ENCODE measurements around the gene NHERF1. TPM values are rescaled to one million over a fixed set of nuclear protein-coding genes. Genes with fewer than 3 reads are reported as not detected.
A peak's percentile ranks its signal among the peaks of the same experiment; 100 is the strongest.

The NHERF1 gene
- total RNA-seq, 6 experiments from 2014 or later = 15.7 to 18.9 (median 17.5) TPM

GRCh38 chr17:74759243-74759801, 10.9 kb downstream of the NHERF1 start:
- Mint-ChIP-seq H3K36me3 (ENCODE audit: low read depth) (no peaks in the 10 kb centered on the region), H3K27me3 (ENCODE audit: insufficient read depth) (no peaks in the 10 kb centered on the region), H3K4me1 (ENCODE audit: low read depth) (peaks cover 18% of the 10 kb centered on the region), H3K4me3 (no peak overlapping the region), H3K27ac (no peak overlapping the region; the same call in 1 of the 2 replicates), H3K9me3 (no peaks in the 10 kb centered on the region)
- DNase-seq = no peak
- TF ChIP-seq, protein P1, sequence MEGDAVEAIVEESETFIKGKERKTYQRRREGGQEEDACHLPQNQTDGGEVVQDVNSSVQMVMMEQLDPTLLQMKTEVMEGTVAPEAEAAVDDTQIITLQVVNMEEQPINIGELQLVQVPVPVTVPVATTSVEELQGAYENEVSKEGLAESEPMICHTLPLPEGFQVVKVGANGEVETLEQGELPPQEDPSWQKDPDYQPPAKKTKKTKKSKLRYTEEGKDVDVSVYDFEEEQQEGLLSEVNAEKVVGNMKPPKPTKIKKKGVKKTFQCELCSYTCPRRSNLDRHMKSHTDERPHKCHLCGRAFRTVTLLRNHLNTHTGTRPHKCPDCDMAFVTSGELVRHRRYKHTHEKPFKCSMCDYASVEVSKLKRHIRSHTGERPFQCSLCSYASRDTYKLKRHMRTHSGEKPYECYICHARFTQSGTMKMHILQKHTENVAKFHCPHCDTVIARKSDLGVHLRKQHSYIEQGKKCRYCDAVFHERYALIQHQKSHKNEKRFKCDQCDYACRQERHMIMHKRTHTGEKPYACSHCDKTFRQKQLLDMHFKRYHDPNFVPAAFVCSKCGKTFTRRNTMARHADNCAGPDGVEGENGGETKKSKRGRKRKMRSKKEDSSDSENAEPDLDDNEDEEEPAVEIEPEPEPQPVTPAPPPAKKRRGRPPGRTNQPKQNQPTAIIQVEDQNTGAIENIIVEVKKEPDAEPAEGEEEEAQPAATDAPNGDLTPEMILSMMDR (IDR thresholded peaks at IDR 0.05) = no peak

DNA sequence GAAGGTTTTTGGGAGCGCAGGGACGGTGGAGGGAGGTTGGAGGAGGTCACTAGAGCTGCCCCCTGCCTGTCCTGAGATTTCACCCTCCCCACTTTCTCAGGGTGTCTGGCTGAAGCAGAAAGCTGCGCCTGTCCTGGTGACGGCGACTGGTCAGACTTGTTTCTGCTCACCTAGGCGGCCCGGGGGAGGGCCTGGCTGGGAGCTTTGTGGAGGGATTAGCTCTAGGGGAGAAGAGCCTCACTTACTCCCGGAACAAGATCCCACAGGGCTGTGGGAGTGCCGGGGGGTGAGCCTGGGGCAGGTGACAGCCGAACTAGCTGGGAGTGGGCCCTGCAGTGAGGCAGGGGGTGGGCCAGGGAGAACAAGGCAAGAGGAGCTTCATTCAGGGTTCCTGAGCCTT, 11.5 kb downstream of the NHERF1 start:
- H3K27ac Mint-ChIP-seq = no peak overlapping the region; the same call in 1 of the 2 replicates
- no peak overlapping the region for H3K4me3 Mint-ChIP-seq
- no peaks in the 10 kb centered on the region for H3K9me3 Mint-ChIP-seq
- H3K36me3 Mint-ChIP-seq (ENCODE audit: low read depth) = no peaks in the 10 kb centered on the region
- TF ChIP-seq, protein P1 (IDR thresholded peaks at IDR 0.05) = no peak
- peaks cover 18% of the 10 kb centered on the region for H3K4me1 Mint-ChIP-seq (ENCODE audit: low read depth)
- no peaks in the 10 kb centered on the region for H3K27me3 Mint-ChIP-seq (ENCODE audit: insufficient read depth)
- DNase-seq = no peak

DNA sequence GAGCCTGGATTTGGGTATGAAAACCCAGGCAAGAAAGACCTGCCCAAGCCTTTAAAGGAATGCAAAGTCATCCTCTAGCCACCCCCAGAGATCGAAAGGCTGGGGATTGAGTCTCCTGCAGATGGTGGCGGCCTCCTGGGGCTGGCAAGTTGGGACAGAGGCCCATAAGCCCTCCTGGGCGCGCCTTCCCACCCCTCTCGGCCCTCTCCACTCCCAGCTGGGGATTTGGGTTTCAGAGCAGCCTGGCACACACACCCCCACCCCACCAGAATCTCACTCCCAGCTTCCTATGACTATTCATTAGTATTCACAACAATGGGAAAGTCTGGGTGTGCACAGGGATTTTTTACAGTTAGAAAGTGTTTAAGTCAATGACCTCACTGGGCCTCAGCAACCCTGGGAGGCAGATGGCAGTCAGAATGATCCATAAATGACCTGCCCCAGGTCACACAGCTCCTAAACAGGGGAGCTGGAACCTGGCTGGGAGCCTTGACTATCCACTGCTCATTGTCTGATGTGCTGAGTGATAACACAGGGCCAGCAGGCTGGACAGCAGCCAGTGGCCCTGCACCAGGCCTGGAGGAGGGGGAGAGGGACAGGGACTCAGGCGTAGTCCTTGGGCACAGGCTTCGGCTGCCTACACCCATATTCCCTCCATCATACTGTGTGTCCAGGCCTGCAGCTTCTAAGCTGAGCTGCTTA, 12.1 kb downstream of the NHERF1 start:
- H3K4me1 Mint-ChIP-seq (ENCODE audit: low read depth) = peaks cover 18% of the 10 kb centered on the region
- H3K4me3 Mint-ChIP-seq = no peak overlapping the region
- H3K27ac Mint-ChIP-seq = 0 out of 2 replicates have a peak overlapping the region, but pooled peaks have one; percentile 16
- H3K9me3 Mint-ChIP-seq = no peaks in the 10 kb centered on the region
- TF ChIP-seq, protein P1 (IDR thresholded peaks at IDR 0.05) = no peak
- no peaks in the 10 kb centered on the region for H3K27me3 Mint-ChIP-seq (ENCODE audit: insufficient read depth)
- DNase-seq = no peak
- H3K36me3 Mint-ChIP-seq (ENCODE audit: low read depth) = no peaks in the 10 kb centered on the region

DNA sequence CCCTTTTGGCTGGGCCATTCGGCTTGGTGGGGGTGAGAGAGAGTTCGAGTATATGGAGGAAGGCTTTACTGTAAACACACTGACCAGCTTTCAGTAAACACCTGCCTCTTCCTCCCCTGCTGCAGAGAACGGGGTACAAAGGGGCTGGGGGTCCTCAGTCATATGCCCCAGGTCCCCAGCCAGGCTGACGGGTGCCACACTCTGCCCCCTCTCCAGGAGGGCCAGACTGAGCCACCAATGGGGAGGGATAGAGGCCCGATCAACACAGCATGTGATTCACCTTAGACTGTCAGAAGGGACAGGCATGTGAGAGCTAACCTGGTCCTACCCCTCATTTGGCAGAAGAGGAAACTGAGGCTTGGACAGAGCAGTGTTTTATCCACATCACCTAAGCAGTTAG, 13.0 kb downstream of the NHERF1 start:
- H3K4me3 Mint-ChIP-seq = no peak overlapping the region
- no peaks in the 10 kb centered on the region for H3K36me3 Mint-ChIP-seq (ENCODE audit: low read depth)
- H3K4me1 Mint-ChIP-seq (ENCODE audit: low read depth) = peaks cover 18% of the 10 kb centered on the region
- DNase-seq = no peak
- no peak overlapping the region for H3K27ac Mint-ChIP-seq
- TF ChIP-seq, protein P1 (IDR thresholded peaks at IDR 0.05) = no peak
- no peaks in the 10 kb centered on the region for H3K9me3 Mint-ChIP-seq
- H3K27me3 Mint-ChIP-seq (ENCODE audit: insufficient read depth) = no peaks in the 10 kb centered on the region

DNA sequence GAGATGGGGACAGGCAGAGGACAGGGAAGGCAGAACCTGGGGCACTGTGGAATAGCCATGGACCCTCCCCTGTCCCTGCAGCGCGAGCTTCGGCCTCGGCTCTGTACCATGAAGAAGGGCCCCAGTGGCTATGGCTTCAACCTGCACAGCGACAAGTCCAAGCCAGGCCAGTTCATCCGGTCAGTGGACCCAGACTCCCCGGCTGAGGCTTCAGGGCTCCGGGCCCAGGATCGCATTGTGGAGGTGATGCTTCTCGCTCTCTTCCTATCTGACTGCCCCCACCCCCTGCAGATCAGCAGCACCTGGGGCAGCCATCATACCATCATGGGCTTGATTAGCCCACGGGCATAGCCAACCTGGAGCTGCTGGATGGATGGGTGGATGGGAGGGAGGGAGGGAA, 13.5 kb downstream of the NHERF1 start:
- peaks cover 18% of the 10 kb centered on the region for H3K4me1 Mint-ChIP-seq (ENCODE audit: low read depth)
- no peaks in the 10 kb centered on the region for H3K36me3 Mint-ChIP-seq (ENCODE audit: low read depth)
- TF ChIP-seq, protein P1 (IDR thresholded peaks at IDR 0.05) = no peak
- H3K4me3 Mint-ChIP-seq = no peak overlapping the region
- H3K27me3 Mint-ChIP-seq (ENCODE audit: insufficient read depth) = no peaks in the 10 kb centered on the region
- no peaks in the 10 kb centered on the region for H3K9me3 Mint-ChIP-seq
- H3K27ac Mint-ChIP-seq = no peak overlapping the region
- DNase-seq = no peak

Measured in HFFc6 (cell line).